ENCODE results near the gene CLHC1.
"Not testable (repeated sequence)": the region's sequence is repeated elsewhere in the genome, so short reads cannot be mapped to it uniquely, and the experiment has no call there.

CLHC1 gene

GRCh38 chr2:55232863-55233657 lies 967 bp upstream of the CLHC1 start:
- DNase-seq (ENCODE audit: low spot score) = peak; percentile 52

GRCh38 chr2:55231546-55232083 lies 478 bp downstream of the CLHC1 start:
- peak; percentile 46 for DNase-seq (ENCODE audit: low spot score)

DNA sequence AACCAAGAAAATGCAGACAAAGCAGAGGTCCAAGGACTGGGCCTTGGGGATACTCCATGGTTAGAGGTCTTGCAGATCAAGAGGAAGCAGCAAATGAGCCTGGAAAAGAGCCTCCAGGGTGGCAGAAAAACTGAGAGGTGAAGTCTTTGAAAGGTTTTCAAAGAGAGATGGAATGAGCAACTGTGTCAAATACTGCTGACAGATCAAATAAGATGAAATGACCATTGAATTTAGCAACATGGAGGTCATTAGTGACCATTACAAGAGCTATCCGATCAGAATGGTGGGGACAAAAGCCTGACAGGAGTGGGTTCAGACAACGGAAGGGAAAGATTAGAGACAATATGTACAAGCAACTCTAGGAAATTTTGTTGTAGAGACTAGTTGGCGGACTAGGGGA lies 1.5 kb downstream of the CLHC1 start:
- DNase-seq (ENCODE audit: low spot score) = no peak

GRCh38 chr2:55229221-55229620 lies 2.9 kb downstream of the CLHC1 start:
- no peak for DNase-seq (ENCODE audit: low spot score)

DNA sequence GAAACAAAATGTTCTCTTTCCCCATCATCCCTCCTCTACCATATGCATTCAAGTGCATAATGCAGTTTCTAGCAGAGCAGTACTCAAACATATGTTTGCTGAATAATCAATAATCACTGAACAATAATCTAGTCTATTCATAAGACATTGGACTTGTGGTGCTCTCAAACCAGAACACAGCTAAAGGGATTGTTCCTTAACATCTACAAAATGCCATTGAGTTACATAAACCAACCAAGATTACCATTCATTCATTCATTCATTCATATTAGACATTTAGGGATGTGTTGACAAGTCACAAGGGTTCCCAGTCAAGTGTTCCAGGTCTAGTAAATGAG lies 3.9 kb downstream of the CLHC1 start:
- no peak for DNase-seq (ENCODE audit: low spot score)

DNA sequence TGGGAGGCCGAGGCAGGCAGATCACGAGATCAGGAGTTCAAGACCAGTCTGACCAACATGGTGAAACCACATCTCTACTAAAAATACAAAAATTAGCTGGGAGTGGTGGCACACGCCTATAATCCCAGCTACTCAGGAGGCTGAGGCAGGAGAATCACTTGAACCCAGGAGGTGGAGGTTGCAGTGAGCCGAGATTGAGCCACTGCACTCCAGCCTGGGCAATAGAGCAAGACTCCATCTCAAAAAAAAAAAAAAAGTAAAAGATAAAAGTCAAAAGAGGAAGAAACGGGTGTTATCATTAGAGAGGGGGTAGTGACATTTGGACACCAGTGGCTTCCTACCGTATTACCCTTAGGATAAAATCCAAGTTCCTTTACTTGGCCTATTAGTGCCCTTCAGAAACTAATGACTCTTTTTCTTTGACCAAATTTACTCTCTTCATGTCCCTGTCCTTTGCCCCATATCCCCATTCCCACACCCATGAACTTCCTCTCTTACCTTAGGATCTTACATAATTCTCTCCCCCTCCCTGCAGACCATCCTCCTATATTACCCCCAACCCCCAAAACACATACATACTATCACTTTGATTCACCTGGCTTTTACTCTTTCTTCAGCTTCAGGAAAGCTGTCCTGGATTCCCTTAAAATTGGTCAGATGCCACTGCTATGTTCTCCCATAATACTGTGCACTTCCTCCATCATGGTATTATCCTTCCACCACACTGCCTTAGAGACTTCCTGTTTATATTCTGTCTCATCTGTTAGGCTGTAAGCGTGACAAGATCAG lies 4.5 kb downstream of the CLHC1 start:
- not testable (repeated sequence) for DNase-seq (ENCODE audit: low spot score)

DNA sequence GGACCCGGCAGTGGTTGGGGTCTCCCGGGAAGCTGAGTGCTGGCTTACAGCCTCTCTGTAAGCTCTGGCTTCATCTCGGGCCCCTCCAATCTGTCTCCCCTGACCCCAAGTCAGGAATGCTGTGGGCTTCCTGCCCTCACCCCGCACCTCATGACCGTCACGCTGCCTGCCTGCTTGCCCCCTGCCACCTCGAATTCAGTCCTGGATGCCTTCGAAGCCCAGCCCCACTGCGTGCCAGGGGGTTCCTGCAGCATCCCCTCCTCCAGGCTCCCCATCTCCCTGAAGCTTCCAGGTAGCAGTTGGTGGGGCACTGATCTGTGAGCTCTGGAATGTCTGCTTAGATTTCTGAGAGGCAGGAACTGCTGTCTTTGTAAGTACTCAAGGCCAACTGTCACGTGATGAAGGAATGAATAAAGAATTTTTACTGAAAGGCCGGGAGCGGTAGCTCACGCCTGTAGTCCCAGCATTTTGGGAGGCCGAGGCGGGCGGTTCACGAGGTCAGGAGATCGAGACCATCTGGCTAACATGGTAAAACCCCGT lies 6.5 kb downstream of the CLHC1 start:
- DNase-seq (ENCODE audit: low spot score) = no peak

GRCh38 chr2:55224761-55225261 lies 7.3 kb downstream of the CLHC1 start:
- DNase-seq (ENCODE audit: low spot score) = peak; percentile 6

GRCh38 chr2:55223958-55224760 lies 7.9 kb downstream of the CLHC1 start:
- DNase-seq (ENCODE audit: low spot score) = no peak

GRCh38 chr2:55213822-55214221 lies 18.3 kb downstream of the CLHC1 start:
- DNase-seq (ENCODE audit: low spot score) = no peak

DNA sequence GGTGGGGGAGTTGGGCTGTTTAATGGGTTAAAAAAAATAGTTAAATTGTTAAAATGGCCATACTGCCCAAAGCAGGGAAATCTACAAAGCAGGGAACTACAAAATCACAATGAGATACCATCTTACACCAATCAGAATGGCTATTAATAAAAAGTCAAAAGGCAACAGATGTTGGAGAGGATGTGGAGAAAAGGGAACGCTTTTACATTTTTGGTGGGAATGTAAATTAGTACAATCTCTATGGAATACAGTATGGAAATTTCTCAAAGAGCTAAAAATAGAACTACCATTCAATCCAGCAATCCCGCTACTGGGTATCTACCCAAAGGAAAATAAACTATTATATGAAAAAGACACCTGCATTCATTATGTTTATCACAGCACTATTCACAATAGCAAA lies 27.1 kb downstream of the CLHC1 start:
- no peak for DNase-seq (ENCODE audit: low spot score)

GRCh38 chr2:55204536-55204935 lies 27.6 kb downstream of the CLHC1 start:
- no peak for DNase-seq (ENCODE audit: low spot score)

- no peak for DNase-seq (ENCODE audit: low spot score)
Observed at GRCh38 chr2:55200416-55200815, 31.7 kb downstream of the CLHC1 start.

- DNase-seq (ENCODE audit: low spot score) = no peak
Observed at GRCh38 chr2:55196526-55196925, 35.6 kb downstream of the CLHC1 start.

GRCh38 chr2:55191888-55192287 lies 40.2 kb downstream of the CLHC1 start:
- not testable (repeated sequence) for DNase-seq (ENCODE audit: low spot score)

DNA sequence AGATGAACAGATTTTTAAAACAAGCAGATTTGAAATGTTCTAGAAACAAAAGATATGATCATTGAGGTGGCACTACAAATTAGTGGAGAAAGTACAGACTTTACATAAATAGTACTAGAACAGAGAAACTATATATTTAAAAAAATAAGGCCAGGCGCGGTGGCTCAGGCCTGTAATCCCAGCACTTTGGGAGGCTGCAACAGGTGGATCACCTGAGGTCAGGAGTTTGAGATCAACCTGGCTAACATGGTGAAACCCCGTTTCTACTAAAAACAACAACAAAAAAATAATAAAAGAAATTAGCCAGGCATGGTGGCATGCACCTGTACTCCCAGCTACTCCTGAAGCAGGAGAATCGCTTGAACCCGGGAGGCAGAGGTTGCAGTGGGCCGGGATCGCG lies 45.3 kb downstream of the CLHC1 start:
- not testable (repeated sequence) for DNase-seq (ENCODE audit: low spot score)

- no peak for DNase-seq (ENCODE audit: low spot score)
Observed at GRCh38 chr2:55180374-55180773, 51.7 kb downstream of the CLHC1 start.

- no peak for DNase-seq (ENCODE audit: low spot score)
Observed at GRCh38 chr2:55176094-55176415, 56.0 kb downstream of the CLHC1 start.

DNA sequence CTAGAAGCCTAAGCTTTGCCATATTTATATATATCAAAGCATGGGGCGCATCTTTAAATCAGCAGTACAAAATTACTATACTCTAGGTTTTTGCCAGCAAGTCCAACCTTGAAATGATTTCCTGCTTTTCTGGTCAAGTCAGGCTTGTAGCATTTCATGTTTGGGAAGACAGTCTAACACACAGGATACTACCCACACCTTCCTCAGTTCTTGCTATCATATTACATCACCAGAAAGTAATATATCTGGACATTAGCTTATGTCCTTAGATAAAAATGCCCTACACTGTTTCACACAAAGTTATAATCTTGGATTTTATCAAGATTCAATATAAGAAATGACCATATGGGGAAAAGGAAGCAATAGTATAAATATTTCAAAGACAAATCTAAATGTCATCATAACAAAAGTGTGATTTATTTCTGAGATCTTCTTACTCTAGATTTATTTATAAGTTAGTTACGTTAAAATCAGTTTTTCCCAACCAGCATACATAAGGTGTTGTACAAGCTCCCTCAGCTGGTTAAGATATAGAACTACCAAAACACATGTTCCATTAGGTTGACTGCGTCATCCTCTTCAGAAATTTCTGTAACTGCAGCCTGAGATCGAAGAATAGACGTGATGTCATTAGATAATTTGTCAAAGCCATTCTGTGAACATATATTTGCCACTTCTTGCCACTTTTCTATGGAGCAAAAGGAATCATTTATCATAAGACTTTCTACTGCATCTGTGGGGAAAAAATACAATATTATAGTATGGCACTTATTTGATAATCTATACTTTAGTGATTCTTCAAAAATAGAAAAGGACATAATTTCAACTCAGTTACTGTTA lies 56.6 kb downstream of the CLHC1 start:
- peak; percentile 76 for DNase-seq (ENCODE audit: low spot score)

DNA sequence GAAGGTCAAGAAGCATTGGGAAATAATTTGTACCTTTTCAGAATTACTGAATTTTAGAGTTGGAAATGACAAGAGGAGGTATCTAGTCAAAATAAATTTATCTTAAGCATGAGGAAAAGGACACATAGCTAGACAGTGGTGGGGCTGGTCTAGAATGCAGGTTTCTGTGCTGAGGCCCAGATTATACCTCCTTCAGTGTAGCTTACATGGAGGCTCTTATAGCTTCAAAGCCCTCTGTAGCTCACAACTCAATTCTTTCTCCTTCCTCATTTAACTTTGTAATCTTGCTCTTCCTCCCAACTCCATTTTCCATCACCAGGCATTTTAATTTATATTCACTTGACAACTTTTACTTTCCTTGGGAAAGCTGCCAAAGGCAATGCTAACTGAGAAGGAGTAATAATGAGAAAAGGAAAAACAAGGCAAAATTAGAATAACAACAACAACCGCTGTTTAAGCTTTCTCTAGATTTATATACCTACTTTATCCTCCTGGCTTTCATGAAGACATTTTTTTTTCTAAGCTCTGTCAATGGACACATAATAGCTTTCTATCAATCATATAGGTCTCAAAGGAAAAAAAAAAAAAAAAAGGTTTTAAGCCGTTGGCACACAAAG lies 58.5 kb downstream of the CLHC1 start:
- DNase-seq (ENCODE audit: low spot score) = no peak

- DNase-seq (ENCODE audit: low spot score) = no peak
Observed at GRCh38 chr2:55169915-55170314, 62.2 kb downstream of the CLHC1 start.
